Measurements from ENCODE around the gene SLC47A1.

- TF ChIP-seq CTCF (IDR thresholded peaks at IDR 0.05) (no peak), POLR2A (IDR thresholded peaks at IDR 0.05; ENCODE audit: low read depth) (no peak)
Observed at GRCh38 chr17:19590912-19591551, 57.4 kb downstream of the SLC47A1 start.

All from esophagus muscularis mucosa (tissue), 3 donors.